SU-DHL-6 (cell line): Measurements from ENCODE around the gene ELFN2.

Experiments used
- H2AFZ ChIP-seq: fragments of 200-600 bp; sonication (generic); 2 replicates; pipeline ENCODE4 v1.6.1; 2014; ENCODE audit warnings: low read depth, mild to moderate bottlenecking, moderate library complexity, mixed read lengths, antibody characterized with exemption, low read length; ENCODE audit not compliant: severe bottlenecking
- H3F3A ChIP-seq: fragments of 200-600 bp; shearing (Covaris generic); 2 replicates; pipeline ENCODE4 v1.6.0; 2016; ENCODE audit warnings: antibody characterized with exemption, mild to moderate bottlenecking; ENCODE audit not compliant: insufficient read depth
- H3K27ac ChIP-seq: fragments of 200-600 bp; sonication (generic); 2 replicates; pipeline ENCODE4 v1.5.1; 2016; ENCODE audit warnings: low read depth, mild to moderate bottlenecking, low read length, moderate library complexity, mixed read lengths
- H3K27me3 ChIP-seq: fragments of 200-600 bp; sonication (generic), shearing (Covaris generic); 2 replicates; pipeline ENCODE4 v1.6.0; 2014; ENCODE audit warnings: mild to moderate bottlenecking, low read length
- H3K36me3 ChIP-seq: fragments of 200-600 bp; sonication (generic); 2 replicates; pipeline ENCODE4 v1.6.1; 2014; ENCODE audit warnings: mild to moderate bottlenecking, low read length, mixed read lengths
- H3K4me2 ChIP-seq: fragments of 300-600, 200-600 bp; shearing (Covaris generic), sonication (generic); 2 replicates; pipeline ENCODE4 v1.6.0; 2014; ENCODE audit warnings: low read length, low read depth, mild to moderate bottlenecking; ENCODE audit not compliant: poor library complexity, severe bottlenecking
- H3K4me3 ChIP-seq: fragments of 200-600 bp; sonication (generic); 2 replicates; pipeline ENCODE4 v1.5.1; 2014; ENCODE audit warnings: antibody characterized with exemption, low read length, mild to moderate bottlenecking, mixed read lengths; ENCODE audit not compliant: insufficient read depth, poor library complexity, severe bottlenecking
- H3K79me2 ChIP-seq: fragments of 200-600 bp; sonication (generic); 2 replicates; pipeline ENCODE4 v1.6.1; 2014; ENCODE audit warnings: mild to moderate bottlenecking, low read length, moderate library complexity; ENCODE audit not compliant: insufficient read depth
- H3K9ac ChIP-seq: fragments of 200-600 bp; sonication (generic); 2 replicates; pipeline ENCODE4 v1.7.0; 2014; ENCODE audit warnings: mild to moderate bottlenecking, low read length
- H3K9me2 ChIP-seq: fragments of 200-600 bp; sonication (generic); replicated peaks from 2 replicates; pipeline ENCODE4 v1.6.1; 2014; ENCODE audit warnings: low read length; ENCODE audit not compliant: insufficient read depth
- H3K9me3 ChIP-seq: fragments of 200-600 bp; sonication (generic); 2 replicates; pipeline ENCODE4 v1.6.1; 2014; ENCODE audit warnings: low read length, mixed read lengths; ENCODE audit not compliant: insufficient read depth
- H4K20me1 ChIP-seq: fragments of 200-600 bp; sonication (generic); 2 replicates; pipeline ENCODE4 v1.6.1; 2014; ENCODE audit warnings: low read depth, mild to moderate bottlenecking, antibody characterized with exemption, low read length, moderate library complexity, mixed read lengths
- EZH2phosphoT487 ChIP-seq: fragments of 200-600 bp; sonication (generic), shearing (Covaris generic); conservative IDR thresholded peaks from 2 replicates; pipeline ENCODE4 v1.6.1; 2018; ENCODE audit warnings: mild to moderate bottlenecking, antibody characterized with exemption, low read length, moderate library complexity, mixed read lengths
- TF ChIP-seq, protein P1 (sequence below): fragments of 200-600 bp; sonication (generic); IDR thresholded peaks from one replicate; pipeline ENCODE4 v1.5.1; 2017; ENCODE audit warnings: antibody characterized with exemption, mild to moderate bottlenecking, low read length, moderate library complexity; ENCODE audit not compliant: insufficient read depth, poor library complexity, severe bottlenecking

Gene ELFN2

DNA sequence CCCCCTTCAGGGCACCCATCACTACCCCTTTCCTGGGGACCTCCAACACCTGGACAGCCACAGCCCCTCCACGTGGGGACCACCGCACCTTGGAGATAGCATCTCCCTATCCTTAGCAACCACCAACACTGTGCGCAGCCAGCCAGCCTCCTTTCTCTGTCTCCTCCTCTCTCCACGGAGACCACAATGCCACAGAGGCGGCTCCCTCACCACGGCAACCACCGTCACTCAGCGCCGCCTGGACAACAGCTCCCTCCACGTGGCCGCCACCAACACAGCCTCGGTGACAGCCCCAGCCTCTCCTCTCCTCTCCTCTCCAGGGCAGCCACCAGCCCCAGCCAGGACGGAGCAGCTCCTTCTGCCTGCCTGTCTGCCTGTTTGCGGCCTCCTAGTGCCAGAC, 10.5 kb downstream of the ELFN2 start:
- Histone ChIP-seq H3K79me2 (no peaks in the 10 kb centered on the region), H3K9me2 (no peaks in the 10 kb centered on the region), H3K4me2 (no peak overlapping the region), H3K4me3 (no peak overlapping the region), H3F3A (no peaks in the 10 kb centered on the region), H3K9ac (no peak overlapping the region), H4K20me1 (no peaks in the 10 kb centered on the region), H2AFZ (no peak overlapping the region), H3K27me3 (no peaks in the 10 kb centered on the region), H3K36me3 (no peaks in the 10 kb centered on the region), H3K9me3 (no peaks in the 10 kb centered on the region), H3K27ac (no peak overlapping the region)
- TF ChIP-seq EZH2phosphoT487 = no peak
- TF ChIP-seq, protein P1, sequence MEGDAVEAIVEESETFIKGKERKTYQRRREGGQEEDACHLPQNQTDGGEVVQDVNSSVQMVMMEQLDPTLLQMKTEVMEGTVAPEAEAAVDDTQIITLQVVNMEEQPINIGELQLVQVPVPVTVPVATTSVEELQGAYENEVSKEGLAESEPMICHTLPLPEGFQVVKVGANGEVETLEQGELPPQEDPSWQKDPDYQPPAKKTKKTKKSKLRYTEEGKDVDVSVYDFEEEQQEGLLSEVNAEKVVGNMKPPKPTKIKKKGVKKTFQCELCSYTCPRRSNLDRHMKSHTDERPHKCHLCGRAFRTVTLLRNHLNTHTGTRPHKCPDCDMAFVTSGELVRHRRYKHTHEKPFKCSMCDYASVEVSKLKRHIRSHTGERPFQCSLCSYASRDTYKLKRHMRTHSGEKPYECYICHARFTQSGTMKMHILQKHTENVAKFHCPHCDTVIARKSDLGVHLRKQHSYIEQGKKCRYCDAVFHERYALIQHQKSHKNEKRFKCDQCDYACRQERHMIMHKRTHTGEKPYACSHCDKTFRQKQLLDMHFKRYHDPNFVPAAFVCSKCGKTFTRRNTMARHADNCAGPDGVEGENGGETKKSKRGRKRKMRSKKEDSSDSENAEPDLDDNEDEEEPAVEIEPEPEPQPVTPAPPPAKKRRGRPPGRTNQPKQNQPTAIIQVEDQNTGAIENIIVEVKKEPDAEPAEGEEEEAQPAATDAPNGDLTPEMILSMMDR = no peak

DNA sequence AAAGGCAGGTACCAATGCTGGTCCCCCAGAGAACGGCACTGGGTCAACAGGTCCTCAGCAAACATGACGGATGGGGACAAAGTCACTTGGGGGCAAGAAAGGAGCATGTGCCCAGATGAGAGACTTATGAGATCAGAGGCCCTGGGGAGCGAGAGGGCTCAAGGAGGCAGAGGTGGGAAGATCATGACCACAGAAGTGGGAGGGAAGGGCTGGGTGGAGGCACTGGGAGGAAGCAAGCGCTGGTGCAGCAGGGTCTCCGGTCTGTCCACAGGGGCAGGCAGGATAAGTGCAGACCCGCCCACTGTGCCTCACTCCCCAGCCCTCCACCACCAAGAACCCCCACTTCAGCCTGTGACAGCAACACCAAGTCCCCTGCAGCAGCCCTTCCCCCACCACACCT, 10.9 kb downstream of the ELFN2 start:
- H3F3A ChIP-seq = no peaks in the 10 kb centered on the region
- no peak overlapping the region for H3K27ac ChIP-seq
- H3K4me3 ChIP-seq = no peak overlapping the region
- no peaks in the 10 kb centered on the region for H3K79me2 ChIP-seq
- no peak overlapping the region for H3K9ac ChIP-seq
- no peaks in the 10 kb centered on the region for H3K9me3 ChIP-seq
- no peak overlapping the region for H2AFZ ChIP-seq
- H3K4me2 ChIP-seq = no peak overlapping the region
- no peaks in the 10 kb centered on the region for H3K27me3 ChIP-seq
- TF ChIP-seq, protein P1 = no peak
- TF ChIP-seq EZH2phosphoT487 = no peak
- H4K20me1 ChIP-seq = no peaks in the 10 kb centered on the region
- no peaks in the 10 kb centered on the region for H3K9me2 ChIP-seq
- no peaks in the 10 kb centered on the region for H3K36me3 ChIP-seq

DNA sequence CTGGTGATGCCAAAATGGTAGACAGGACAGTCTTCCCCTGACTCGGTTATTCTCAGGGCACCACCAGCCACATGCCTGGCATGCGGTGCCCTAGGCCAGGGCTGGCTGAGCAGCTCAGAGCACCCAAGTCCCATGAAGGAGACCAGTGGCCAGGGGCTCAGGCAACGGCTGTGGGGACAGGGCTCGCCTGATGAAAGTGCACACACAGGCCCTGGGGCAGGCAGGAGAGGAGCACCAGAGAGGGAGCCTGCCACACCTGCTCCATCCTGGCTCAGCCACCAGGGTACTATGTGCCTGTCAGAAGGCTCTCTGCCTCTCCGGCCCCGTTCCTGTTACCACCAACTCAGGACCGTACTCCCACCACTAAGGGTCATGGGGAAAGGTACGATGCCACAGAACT, 12.1 kb downstream of the ELFN2 start:
- H3K27me3 ChIP-seq = no peaks in the 10 kb centered on the region

DNA sequence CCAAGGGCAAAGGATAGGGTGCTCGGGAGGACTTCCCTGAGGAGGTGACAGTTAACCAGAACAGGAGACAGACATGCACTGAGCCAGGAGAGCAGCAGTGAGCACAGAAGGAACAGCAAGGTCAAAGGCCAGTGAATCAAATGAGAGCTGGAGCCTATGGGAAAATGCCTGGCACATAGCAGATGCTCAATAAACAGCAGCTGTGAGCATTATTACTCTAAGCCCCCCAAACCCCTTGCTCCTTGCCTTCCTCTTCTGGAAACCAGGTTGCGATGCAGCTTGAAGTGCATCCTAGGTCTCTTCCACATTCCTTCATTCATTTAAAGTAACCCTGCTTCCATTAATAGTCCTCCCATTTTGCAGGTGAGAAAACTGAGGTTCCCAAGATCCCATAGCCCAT, 13.0 kb downstream of the ELFN2 start:
- H3K4me3 ChIP-seq = no peak overlapping the region
- no peak overlapping the region for H3K27ac ChIP-seq
- no peak overlapping the region for H3K4me2 ChIP-seq
- no peaks in the 10 kb centered on the region for H3K27me3 ChIP-seq
- H3K9ac ChIP-seq = no peak overlapping the region
- no peak overlapping the region for H2AFZ ChIP-seq
- no peaks in the 10 kb centered on the region for H3K36me3 ChIP-seq
- TF ChIP-seq EZH2phosphoT487 = no peak
- TF ChIP-seq, protein P1 = no peak
- no peaks in the 10 kb centered on the region for H4K20me1 ChIP-seq
- no peaks in the 10 kb centered on the region for H3K9me3 ChIP-seq
- no peaks in the 10 kb centered on the region for H3K9me2 ChIP-seq
- no peaks in the 10 kb centered on the region for H3K79me2 ChIP-seq
- H3F3A ChIP-seq = no peaks in the 10 kb centered on the region

More for the DNA sequence above, 12.1 kb downstream of the ELFN2 start:
- Histone ChIP-seq H3K36me3 (no peaks in the 10 kb centered on the region), H3K4me2 (no peak overlapping the region), H4K20me1 (no peaks in the 10 kb centered on the region), H3K27ac (no peak overlapping the region), H3K4me3 (no peak overlapping the region), H3F3A (no peaks in the 10 kb centered on the region), H3K9me3 (no peaks in the 10 kb centered on the region), H3K9me2 (no peaks in the 10 kb centered on the region), H3K9ac (no peak overlapping the region), H3K79me2 (no peaks in the 10 kb centered on the region), H2AFZ (no peak overlapping the region)
- no peak for TF ChIP-seq EZH2phosphoT487
